ENCODE data around the gene HOXD9. TPM values are rescaled to one million over a fixed set of nuclear protein-coding genes. Genes with fewer than 3 reads are reported as not detected.
A peak's percentile ranks its signal among the peaks of the same experiment; 100 is the strongest.

HOXD9 gene
- polyA plus RNA-seq, 1 donor (not counting 4 experiments of a cell fraction or from before 2014, with no cell fraction given), result not detected

DNA sequence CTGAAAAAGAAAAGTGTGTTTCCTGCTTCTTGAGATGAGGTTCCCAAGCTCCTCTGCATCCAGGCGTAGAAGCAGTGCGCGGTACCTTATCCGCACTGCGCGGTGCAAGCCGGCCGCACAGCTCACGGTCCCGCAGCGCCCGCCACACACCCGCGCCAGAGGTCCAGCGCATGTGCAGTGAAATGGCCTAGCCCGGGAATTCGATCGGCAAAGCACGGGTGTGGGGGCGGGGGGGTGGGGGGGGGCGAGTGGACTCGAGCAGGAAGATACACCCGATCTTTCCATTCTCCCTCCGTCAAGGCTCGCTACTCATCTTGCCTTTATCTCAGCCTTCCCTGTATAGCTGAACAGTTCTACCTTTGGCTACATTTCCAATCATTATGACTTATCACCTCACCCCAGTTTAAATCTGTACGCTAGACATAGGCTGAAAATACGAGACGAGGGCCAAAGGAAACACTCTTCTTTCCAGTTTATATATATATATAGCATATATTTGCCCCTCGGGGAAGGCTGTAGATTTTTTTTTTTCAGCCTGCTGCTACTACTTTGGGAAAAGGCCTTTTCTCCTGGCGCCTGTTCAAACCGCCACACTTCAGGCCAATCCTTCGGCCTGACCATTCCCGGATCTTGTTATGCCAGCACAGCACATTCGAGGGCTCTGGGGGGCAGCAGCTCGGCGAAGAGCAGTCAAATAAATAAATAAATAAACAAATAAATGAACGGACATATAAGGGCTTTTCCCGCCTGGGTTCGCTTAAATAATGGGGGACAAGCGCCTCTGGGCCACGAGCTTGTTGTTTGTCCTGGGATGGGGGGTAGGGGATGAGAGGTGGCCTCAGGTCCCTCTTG, 17.4 kb downstream of the HOXD9 start:
- no peak overlapping the region for H3K4me3 ChIP-seq (ENCODE audit: control insufficient read depth in 2 of 3, extremely low read depth in 1 of 3, insufficient read depth in 2 of 3, low read depth in 1 of 3, low read length in 3 of 3)
- dilution Hi-C loops (cut with MboI; ENCODE audit: extremely low pct_ligation_motif_present, low sequenced_read_pairs), result no loop called here
- peaks cover 74% of the 10 kb centered on the region for H3K27me3 ChIP-seq (ENCODE audit: control insufficient read depth, extremely low read depth, insufficient read depth, low read length)
- peak overlapping the region; percentile 48 for H3K4me2 ChIP-seq (ENCODE audit: control insufficient read depth, extremely low read depth, insufficient read depth, low read depth, low read length)
- no peak overlapping the region for H2AFZ ChIP-seq (ENCODE audit: control insufficient read depth, low read length)
- no peaks in the 10 kb centered on the region for H3K79me2 ChIP-seq (ENCODE audit: control insufficient read depth, insufficient read depth, low read length)
- DNase-seq (ENCODE audit: low read depth, low spot score) (no peak), FAIRE-seq (no peak)
- no peak overlapping the region for H3K27ac ChIP-seq (ENCODE audit: control insufficient read depth, insufficient read depth, low read length)
- no peak overlapping the region for H3K9ac ChIP-seq (ENCODE audit: control insufficient read depth, extremely low read depth, insufficient read depth, low read length)
- H3K36me3 ChIP-seq (ENCODE audit: control insufficient read depth in 2 of 2, extremely low read depth in 1 of 2, insufficient read depth in 2 of 2, low read length in 2 of 2), result no peaks in the 10 kb centered on the region
- H4K20me1 ChIP-seq (ENCODE audit: control insufficient read depth, extremely low read depth, insufficient read depth, low read length), result no peaks in the 10 kb centered on the region
- no peaks in the 10 kb centered on the region for H3K4me1 ChIP-seq (ENCODE audit: control insufficient read depth, extremely low read depth, insufficient read depth, low read length)
- no peak for TF ChIP-seq EZH2 (IDR thresholded peaks at IDR 0.05; ENCODE audit: low read length)
- TF ChIP-seq, protein P1, sequence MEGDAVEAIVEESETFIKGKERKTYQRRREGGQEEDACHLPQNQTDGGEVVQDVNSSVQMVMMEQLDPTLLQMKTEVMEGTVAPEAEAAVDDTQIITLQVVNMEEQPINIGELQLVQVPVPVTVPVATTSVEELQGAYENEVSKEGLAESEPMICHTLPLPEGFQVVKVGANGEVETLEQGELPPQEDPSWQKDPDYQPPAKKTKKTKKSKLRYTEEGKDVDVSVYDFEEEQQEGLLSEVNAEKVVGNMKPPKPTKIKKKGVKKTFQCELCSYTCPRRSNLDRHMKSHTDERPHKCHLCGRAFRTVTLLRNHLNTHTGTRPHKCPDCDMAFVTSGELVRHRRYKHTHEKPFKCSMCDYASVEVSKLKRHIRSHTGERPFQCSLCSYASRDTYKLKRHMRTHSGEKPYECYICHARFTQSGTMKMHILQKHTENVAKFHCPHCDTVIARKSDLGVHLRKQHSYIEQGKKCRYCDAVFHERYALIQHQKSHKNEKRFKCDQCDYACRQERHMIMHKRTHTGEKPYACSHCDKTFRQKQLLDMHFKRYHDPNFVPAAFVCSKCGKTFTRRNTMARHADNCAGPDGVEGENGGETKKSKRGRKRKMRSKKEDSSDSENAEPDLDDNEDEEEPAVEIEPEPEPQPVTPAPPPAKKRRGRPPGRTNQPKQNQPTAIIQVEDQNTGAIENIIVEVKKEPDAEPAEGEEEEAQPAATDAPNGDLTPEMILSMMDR (optimal IDR thresholded peaks at IDR 0.05 in 1 of 3, IDR thresholded peaks at IDR 0.05 in 1 of 3, conservative IDR thresholded peaks at IDR 0.05 in 1 of 3; ENCODE audit: extremely low read depth in 1 of 3, insufficient read depth in 2 of 3, low read length in 3 of 3), result no peak
- H3K9me3 ChIP-seq (ENCODE audit: control insufficient read depth, low read depth, low read length), result peaks cover 8% of the 10 kb centered on the region
- no peaks in the 10 kb centered on the region for H3K9me1 ChIP-seq (ENCODE audit: control insufficient read depth, extremely low read depth, insufficient read depth, low read length)

DNA sequence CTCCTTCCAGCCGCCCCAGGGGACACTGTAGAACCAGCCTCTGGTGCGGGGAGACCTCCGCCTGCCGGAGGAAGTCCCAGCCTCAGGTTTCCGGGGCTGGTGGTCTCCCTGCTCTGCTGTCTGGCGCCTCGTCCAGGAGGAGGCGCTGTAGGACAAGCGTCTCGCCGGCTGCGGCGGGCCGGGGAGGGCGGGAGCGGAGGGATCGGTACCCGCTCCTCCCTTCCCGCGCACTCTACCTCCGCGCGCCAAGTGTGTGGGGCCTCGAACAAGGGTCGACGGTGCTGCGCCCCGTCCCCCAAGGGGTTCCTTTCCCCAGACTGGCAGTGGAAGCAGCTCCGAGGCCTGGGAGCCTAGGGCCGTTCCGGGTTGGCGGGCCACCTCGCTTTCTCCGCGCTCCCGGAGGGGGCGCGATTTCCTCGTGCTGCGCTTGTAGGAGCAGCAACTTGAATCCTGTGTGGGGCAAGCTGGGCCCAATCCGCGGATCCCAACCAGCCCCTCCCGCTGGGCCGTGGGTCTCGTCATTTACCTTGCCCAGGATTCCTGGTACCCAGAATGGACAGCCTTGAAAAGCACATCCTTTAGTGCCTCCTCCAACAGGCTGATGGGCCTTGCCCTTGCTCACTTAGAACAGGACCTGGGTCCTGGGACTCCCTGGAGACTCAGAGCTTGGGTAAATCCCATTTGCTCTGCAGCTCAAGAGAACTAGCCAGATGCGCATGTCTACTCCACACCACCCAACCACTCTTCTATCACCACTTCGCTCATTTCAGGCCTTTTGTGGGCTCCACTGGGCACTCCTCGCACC, 18.2 kb downstream of the HOXD9 start:
- no peak for FAIRE-seq

More for the DNA sequence above, 18.2 kb downstream of the HOXD9 start:
- TF ChIP-seq, protein P1 (optimal IDR thresholded peaks at IDR 0.05 in 1 of 3, IDR thresholded peaks at IDR 0.05 in 1 of 3, conservative IDR thresholded peaks at IDR 0.05 in 1 of 3; ENCODE audit: extremely low read depth in 1 of 3, insufficient read depth in 2 of 3, low read length in 3 of 3), result peak; percentile 47 to 92 (median 87)
- TF ChIP-seq EZH2 (IDR thresholded peaks at IDR 0.05; ENCODE audit: low read length), result no peak
- peaks cover 8% of the 10 kb centered on the region for H3K9me3 ChIP-seq (ENCODE audit: control insufficient read depth, low read depth, low read length)
- H3K4me3 ChIP-seq (ENCODE audit: control insufficient read depth in 2 of 3, extremely low read depth in 1 of 3, insufficient read depth in 2 of 3, low read depth in 1 of 3, low read length in 3 of 3), result peak overlapping the region; percentile 44 to 51 (median 49)
- H3K9me1 ChIP-seq (ENCODE audit: control insufficient read depth, extremely low read depth, insufficient read depth, low read length), result no peaks in the 10 kb centered on the region
- no peaks in the 10 kb centered on the region for H3K79me2 ChIP-seq (ENCODE audit: control insufficient read depth, insufficient read depth, low read length)
- H3K9ac ChIP-seq (ENCODE audit: control insufficient read depth, extremely low read depth, insufficient read depth, low read length), result no peak overlapping the region
- no peak overlapping the region for H3K27ac ChIP-seq (ENCODE audit: control insufficient read depth, insufficient read depth, low read length)
- dilution Hi-C loops (cut with MboI; ENCODE audit: extremely low pct_ligation_motif_present, low sequenced_read_pairs), result no loop called here
- no peaks in the 10 kb centered on the region for H3K36me3 ChIP-seq (ENCODE audit: control insufficient read depth in 2 of 2, extremely low read depth in 1 of 2, insufficient read depth in 2 of 2, low read length in 2 of 2)
- H3K4me1 ChIP-seq (ENCODE audit: control insufficient read depth, extremely low read depth, insufficient read depth, low read length), result no peaks in the 10 kb centered on the region
- DNase-seq (ENCODE audit: low read depth, low spot score), result no peak
- no peaks in the 10 kb centered on the region for H4K20me1 ChIP-seq (ENCODE audit: control insufficient read depth, extremely low read depth, insufficient read depth, low read length)
- H2AFZ ChIP-seq (ENCODE audit: control insufficient read depth, low read length), result peak overlapping the region; percentile 60
- H3K27me3 ChIP-seq (ENCODE audit: control insufficient read depth, extremely low read depth, insufficient read depth, low read length), result peaks cover 74% of the 10 kb centered on the region
- H3K4me2 ChIP-seq (ENCODE audit: control insufficient read depth, extremely low read depth, insufficient read depth, low read depth, low read length), result peak overlapping the region; percentile 48
